Hematopoietic multipotent progenitor cell treated with erythropoietin and hydrocortisone succinate and interleukin-3 and kit ligand, for 6 days (in vitro differentiated cells): Measurements from ENCODE around the gene DKK2.
"Not testable (repeated sequence)": the region's sequence is repeated elsewhere in the genome, so short reads cannot be mapped to it uniquely, and the experiment has no call there.

Experiments
- DNase-seq: peaks from one replicate; pipeline ENCODE4 v3.0.0-alpha.2; 2015

Gene DKK2

DNA sequence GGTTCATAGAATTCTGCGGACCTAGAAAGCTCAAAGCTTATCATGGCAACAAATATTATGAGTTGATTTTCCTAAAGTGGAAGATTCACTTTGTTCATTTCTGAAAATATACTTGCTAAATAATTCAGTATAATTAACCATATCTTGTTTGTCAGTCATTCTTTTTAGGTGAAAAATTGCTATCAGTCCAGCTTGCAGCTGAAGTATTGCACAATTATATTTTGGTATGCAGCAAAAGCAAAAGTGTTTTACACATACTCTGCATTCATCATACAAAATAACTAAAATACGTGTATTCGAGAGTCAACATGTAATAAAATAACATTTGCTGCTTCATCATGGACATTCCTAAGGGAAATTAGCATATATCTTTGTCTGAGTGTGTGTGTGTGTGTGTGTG is 24.8 kb downstream of the DKK2 start:
- no peak for DNase-seq

DNA sequence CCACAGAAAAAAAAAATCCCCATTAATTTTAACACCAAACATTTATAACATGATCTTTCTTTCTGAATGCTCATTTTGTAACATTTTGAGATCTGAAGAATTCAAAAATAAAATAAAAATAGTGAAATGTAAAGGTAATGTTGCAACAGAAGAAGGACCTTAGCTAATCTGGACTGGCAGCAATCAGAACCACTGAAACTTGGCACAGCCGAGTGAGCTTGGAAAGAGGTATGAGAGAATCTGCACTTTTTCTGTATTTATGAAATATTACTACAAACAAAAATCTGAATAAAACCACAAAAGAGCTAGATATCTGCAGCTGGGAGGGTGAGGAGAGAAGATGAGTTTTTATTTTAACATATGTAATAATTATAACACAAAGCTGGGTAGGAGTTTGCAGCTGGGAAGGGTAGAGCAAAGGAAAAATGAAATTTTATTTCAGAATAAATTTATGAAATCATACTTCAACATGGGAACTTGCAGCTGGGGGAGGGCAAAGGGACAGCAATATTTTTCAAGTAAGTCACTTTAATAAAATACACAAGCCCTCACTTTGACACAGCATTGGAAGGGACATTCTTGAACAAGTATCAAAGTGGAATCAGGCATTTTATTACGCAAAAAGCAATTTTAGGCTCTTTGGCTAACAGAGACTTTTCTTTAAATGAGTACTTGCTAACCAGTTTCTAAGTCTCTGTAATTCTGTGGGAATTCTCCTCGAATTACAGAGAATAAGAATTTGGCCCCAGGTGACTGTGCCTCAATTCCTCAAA is 26.7 kb downstream of the DKK2 start:
- DNase-seq: no peak

DNA sequence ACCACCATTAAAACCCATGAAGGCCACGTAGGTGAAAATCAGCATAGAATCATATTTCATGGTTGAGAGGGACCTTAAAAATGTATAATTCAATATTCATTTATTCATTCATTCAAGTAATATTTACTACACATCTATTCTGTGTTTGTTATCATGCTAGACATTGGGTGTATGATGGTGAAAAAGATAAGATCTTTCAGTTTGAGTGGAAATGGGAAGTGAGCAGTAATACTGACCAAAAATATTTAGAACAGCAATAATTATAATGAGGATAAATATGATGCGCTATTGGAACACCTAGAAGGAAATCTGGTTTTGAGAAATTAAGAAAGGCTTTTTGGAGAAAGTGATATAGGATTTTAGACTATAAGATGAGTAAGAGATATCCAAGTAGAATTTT is 28.0 kb downstream of the DKK2 start:
- no peak for DNase-seq

DNA sequence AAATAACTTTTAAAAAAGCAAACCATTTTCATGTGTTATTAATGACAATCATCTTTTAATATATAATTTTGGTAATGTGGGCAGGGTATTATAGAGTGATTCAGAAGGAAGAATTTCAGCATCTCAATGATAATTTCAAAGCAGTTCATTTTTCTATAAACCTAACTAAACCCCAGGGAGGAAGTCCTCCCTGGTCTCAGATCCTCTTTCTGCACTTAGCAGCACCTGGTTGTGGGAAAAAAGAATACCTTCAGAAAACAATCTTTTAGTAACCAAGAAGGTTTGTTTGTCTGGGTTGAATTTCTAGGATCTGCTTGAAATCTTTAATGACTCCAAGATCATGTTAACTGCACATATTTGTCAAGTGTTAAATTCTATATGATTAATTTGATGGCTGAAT is 29.9 kb downstream of the DKK2 start:
- no peak for DNase-seq

DNA sequence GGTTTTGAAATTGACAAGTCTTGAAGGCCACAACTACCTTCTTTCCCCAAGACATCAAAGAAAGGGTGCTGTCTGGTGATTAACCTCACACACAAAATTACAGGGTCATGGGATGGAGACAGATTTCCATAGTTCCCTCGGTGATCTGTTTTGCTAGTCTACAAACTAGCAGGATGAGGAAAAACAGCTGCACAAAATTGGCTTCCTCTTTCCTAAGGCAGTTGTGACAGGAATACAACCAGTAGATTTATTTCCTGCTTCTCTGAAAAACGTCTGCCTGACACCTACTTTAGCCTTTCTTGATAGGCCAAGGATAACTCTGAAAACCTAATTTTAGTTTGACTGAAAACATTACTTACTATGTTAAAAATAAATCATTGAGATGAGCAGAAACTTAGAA is 39.6 kb downstream of the DKK2 start:
- no peak for DNase-seq

DNA sequence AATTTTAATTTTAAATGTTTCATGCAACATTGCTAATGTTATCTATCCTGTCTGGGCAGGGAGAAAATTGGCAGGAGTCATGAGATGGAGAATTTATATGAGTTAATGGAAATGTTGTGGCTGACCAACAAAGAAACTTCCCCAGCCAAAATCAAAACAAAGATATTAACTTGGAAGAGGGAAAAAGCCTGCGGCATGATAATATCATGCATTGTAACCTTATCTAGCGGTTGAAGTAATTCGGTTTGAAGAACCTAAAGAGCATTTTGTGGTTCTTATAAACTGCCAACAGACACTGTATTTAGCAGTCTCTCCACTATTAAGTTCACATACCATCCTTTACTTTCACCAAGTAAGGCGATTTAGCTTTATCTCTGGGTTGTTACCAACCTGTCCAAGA is 42.3 kb downstream of the DKK2 start:
- DNase-seq: no peak

DNA sequence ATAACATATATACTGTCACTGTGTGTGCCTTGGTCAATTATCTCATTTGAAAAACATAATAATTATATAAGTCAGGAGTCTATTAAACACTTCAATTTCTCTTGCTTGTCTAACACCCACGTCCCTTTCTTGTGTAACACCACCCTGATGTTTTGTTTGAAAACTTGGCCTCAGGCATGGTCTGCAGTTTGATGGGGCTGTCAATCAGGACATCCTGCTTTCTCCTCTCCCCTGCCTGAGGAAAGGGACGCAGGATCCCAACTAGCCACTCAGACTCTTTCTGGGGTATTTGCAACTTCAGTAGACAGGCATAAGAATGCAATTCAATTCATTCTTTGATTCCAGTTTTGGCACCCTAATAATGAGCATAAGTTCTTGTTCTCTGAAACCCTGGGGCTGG is 48.8 kb downstream of the DKK2 start:
- DNase-seq: no peak

DNA sequence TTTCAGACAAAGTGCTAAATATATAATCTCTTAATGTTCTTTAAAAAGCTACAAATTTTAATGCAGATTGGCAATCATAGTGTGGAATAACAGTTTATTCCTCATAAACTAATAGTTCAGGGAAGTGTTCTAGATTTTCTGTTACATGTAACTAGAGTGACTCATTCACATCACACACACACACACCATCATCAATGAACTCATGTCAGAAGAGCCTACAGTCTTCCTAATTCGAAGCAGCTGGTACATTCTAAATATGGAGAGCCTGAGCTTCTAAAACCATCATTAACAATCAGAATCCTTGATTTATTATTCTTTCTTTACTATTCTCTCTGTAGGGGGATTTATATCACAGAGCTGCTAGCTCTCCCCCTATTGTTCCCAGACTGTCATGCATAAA is 49.6 kb downstream of the DKK2 start:
- no peak for DNase-seq

DNA sequence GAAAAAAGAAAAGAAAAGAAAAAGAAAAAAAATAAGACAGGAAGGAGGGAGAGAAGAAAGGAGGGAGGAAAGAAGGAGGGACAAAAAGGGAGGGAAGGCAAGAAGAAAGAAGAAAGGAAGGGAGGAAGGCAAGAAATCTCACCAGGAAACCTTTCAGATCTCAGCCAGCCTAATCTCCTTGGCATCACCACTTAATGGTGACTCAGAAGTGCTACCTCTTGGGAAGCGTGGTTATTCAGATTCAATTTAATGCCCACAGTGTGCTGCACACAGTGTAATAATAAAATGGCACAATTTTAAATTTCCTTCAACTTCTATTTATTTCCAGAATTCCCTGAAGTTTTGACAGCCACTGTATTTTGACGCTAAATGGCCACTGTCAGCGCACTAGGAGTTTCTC is 50.3 kb downstream of the DKK2 start:
- no peak for DNase-seq

DNA sequence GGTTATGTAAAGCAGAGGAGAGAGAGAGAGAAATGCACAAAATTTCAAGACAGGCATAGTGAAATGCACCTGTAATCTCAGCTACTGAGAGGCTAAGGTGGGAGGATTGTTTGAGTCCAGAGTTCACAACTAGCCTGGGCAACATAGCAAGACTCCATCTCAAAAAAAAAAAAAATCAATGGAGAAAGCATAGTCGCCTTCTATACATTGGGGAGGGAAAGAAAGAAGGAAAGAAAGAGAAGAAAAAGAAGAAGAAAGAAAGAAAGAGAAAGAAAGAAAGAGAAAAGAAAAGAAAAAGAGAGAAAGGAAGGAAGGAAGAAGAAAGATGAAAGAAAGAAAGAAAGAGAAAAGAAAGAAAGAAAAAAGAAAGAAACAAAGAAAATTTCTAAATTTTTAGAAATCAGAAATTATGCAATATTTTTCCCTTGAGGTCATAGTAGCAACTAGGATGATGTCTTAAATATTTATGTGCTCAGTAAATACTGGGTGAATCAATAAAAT is 53.4 kb downstream of the DKK2 start:
- no peak for DNase-seq

DNA sequence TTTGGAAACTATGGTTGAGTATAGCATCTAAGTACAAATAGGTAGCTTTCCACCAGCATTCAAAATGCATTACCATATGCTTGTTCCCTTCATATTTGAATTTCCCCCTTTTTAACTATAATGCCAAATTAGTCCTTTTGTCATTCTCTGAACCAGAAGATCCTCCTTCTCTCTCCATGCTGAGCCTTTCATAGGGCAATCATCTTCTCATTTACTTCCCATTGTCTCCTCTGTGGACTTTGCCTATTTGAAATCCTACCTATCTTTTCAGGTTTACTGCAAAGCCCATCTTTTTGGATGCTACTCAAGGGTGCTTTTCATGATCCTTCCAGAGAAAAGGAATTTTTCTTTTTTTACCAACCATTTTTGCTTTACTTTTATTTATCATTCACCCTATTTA is 54.7 kb downstream of the DKK2 start:
- no peak for DNase-seq

DNA sequence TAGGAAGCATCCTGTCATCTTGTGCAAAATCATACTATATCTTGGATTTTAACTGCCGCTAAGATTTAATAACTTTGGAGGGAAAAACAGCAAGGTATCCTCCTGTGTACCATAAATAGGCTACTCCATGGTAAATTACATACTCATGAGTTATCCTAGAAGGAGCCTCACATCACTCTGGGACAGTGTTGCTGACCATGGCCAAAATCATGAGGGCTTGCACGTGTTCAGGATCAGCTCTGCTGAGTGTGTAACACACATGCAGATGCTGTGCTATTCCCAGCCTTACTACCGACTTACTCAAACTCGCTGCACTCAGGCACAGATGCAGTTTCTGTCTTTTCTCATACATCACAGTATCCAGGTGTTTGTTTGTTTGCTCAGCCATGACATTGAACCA is 56.6 kb downstream of the DKK2 start:
- DNase-seq: no peak

DNA sequence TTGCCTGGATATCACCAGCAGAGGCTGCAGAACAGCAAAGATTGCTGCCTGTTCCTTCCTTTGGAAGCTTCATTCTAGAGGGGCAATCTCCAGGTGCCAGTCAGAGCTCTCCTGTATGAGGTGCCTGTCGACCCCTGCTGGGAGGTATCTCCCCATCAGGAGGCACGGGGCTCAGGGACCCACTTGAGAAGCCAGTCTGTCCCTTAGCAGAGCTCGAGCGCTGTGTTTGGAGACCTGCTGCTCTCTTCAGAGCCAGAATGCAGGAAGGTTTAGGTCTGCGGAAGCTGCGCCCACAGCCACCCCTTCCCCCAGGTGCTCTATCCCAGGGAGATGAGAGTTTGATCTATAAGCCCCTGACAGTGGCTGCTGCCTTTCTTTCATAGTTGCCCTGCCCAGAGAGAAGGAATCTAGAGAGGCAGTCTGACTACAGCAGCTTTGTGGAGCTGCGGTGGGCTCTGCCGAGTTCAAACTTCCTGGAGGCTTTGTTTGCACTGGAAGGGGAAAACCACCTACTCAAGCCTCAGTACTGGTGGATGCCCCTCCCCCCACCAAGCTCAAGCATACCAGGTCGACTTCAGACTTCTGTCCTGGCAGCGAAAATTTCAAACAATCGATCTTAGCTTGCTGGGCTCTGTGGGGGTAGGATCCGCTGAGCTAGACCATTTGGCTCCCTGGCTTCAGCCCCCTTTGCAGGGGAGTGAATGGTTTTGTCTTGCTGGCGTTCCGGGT is 57.9 kb downstream of the DKK2 start:
- no peak for DNase-seq

DNA sequence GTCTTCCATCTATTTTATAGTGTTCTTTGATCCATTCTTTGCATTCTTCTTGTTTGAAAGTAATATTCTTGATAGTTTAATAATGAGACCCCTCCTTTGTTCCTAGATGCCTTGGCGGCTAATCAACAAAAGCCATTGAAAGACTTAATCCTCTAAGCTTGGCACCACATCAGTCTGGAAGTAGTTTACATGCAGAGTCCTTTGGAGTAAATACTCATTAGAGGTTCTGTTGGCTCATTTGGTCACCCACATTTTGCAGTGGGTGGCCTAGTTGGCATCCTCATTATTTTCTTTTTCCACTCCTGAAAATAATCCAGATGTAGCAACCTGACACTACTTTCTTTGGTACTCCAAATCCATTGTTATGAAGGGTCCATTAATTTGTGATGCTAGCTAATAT is 64.5 kb downstream of the DKK2 start:
- no peak for DNase-seq

DNA sequence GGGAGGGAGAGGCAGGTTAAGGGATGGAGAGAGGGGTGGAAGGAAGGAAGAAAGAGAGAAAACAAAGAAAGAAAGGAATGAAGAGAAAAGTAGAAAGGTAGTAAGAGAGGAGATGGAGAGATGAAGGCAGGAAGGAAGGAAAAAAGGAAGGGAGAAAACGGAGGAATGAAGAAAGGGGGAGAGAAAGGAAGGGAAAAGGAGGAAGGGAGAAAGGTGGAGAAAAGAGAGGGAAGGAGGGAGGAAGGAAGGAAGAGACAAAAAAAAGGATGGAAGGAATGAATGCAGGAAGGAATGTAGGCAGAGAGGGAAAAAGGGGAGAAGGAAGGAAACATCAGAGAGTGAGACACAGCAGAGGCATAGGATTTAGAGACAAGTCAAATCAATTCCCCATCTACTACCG is 68.2 kb downstream of the DKK2 start:
- DNase-seq: no peak

DNA sequence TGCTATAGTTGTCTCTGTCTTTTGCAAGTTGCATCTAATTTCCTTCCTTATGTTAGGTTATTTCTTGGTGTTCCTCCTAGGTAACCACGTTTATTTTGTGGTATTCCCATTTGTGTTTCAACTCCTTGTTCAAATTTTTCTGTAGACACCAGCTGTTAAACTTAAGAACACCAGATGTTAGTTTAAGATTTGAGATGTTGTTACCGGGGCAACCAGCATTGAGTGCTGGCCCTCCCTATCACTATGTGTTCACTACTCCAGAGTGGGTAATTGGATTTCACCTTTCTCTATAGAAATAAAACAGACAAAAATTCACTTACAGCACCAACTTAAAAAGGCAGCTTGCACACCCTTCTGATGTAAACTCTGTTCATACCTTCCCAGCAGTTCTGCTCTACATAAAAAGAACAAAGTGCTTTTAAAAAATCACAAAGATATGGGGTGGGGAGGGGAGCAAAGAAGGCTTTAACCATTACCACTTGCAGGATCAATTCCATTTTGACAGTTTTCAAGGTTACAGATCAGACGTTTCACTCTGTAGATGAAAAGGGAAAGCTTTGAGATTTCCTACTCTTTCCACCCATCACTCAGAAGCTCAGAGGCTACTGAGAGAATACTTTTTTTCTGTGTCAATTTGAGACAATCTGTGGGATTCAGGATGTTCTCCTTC is 82.9 kb downstream of the DKK2 start:
- no peak for DNase-seq

DNA sequence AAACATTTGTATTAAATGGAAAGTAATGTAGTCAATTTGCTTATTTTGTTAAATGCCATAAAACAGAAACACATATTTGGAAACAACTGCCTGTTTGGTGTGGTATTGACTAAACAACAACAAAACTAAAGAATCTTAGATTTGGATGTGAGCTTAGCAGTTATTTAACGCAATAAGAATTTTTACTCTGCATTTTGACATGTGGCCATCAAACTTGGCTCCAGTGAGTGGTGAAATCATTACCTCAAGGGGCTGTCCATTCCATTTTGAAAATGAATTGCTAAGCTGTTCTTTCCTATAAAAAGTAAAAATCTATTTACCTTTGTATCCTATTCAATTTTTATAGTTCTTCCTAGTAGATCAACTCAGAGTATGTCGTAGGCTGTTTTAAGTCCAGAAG is 84.2 kb downstream of the DKK2 start:
- no peak for DNase-seq

DNA sequence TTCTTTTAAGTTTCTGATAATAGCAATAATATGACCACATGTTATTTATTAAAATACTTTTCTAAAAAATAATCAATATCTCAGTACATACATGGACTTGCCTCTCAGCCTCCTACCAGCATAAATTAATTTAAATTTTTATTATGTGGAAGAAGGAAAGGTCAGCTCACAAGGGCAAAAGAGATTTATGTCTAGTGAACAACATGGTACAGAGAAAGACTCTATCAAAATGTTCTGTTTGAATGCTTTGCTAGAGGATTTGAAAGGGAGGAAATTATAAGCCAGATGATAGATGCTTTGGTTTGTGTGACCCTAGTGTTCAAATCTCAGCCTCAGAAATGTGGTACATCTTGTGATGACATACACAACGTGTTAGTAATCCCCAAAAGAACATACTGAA is 94.3 kb downstream of the DKK2 start:
- DNase-seq: no peak

DNA sequence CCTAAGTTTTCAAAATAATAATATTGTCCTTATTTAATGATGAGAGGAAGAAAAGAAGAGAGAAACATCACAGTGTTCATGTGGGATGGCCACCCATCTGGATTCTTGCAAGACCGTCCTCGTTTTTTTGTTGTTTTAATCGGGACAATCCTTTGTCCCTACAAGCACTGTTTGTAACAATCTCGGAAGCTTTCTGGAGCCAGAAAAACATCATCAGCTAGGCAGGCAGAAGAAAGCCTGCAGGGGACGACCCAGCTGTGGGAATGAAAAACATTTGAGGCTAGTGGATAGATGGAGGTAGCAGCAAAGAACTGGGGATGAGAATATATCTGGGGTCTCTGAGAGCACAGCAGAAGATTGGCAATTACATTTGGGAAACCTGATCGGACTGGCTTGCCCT is 105.6 kb downstream of the DKK2 start:
- no peak for DNase-seq

DNA sequence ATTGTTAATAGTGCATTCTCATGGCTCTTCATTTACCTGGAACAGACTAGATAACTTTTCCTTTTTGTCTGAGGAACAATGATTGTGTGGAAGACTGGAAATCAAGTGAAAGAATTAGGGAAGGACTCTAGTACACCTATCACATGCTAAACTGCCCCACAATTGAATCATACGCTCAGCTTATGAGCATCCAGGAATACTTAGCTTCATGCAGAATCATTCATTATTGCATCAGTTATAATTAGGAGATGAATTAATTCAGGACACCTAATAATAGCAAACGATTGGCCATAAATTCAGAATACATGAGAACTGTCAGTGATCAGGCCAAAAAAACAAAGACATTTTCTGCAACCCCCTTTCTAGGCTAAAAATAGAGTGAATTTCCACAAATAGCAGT is 106.9 kb downstream of the DKK2 start:
- no peak for DNase-seq

DNA sequence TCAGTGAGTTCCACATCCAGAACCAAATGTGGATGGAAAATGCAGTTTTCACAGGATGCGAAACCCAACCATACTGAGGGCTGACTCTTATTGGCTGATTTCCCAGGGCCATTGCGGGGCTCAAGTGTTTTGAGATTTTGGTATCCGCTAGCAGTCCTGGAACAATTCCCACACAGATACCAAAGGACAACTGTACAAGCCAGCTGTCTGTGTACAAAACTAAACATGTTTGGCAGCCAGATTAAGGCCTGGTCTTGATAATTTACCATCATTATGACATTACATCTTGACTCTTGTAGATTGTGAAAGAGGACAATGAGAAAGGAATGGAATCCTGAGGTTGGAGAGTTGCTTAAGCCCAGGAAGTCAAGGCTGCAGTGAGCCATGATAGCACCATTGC is 121.9 kb downstream of the DKK2 start:
- DNase-seq: no peak

DNA sequence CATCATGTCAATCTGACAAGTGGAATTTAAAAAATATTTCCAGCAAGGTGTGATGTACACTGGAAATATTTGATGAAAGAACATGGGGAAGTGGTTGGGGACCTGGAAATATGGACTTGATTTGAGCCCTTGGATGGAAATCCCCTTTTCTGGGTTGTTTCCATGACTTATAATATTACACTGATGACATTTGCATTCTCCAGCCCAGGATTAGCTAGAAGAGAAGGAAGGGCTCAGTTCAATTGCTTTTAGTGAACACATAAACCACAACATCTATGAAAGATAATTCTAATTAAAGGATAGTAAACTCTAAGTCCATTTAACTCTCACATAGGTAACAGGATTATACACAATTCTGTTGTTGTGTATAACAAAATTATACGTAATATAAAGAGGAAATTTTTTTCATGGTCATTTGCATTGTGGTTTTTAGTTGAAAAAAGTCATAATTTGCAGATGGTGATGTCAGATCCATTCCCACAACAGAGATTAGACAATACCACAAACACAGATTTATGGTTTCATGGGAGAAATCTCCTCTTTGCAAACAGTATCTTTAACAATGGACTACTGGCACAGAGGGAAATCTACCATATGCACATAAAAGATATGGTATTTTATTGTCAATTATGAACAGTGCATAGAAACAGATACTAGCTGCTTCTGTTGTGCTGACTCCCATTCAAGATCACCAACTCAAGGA is 126.5 kb downstream of the DKK2 start:
- no peak for DNase-seq

DNA sequence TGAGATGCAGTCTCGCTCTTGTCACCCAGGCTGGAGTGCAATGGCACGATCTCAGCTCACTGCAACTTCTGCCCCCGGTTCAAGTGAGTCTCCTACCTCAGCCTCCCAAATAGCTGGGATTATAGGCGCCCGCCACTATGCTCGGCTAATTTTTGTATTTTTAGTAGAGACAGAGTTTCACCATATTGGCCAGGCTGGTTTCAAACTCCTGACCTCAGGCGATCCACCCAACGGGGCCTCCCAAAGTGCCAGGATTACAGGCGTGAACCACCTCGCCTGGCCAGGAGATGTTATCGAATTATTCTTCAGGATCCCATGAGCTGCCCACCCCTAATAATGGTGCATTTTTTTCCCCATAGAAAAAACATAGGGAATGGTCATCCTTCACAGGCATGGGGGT is 128.1 kb downstream of the DKK2 start:
- DNase-seq: not testable (repeated sequence)
